DND-41 (cell line): ENCODE data around the gene APEH.
"Not testable (repeated sequence)": the region's sequence is repeated elsewhere in the genome, so short reads cannot be mapped to it uniquely, and the experiment has no call there.

Source experiments
- CTCF ChIP-seq: IDR thresholded peaks from 2 replicates; pipeline ENCODE4 v1.5.1; 2012; ENCODE audit warnings: borderline replicate concordance, low read length, moderate library complexity, mild to moderate bottlenecking; ENCODE audit not compliant: poor library complexity, severe bottlenecking; ENCODE audit errors: extremely low read depth
- EZH2 ChIP-seq: IDR thresholded peaks from 3 replicates; pipeline ENCODE4 v1.6.1; 2012; ENCODE audit warnings: borderline replicate concordance, low read depth, mild to moderate bottlenecking, moderate library complexity, low read length, inconsistent platforms; ENCODE audit not compliant: severe bottlenecking

- TF ChIP-seq CTCF, EZH2: not testable (repeated sequence)
Measured at GRCh38 chr3:49685846-49686245, 11.7 kb downstream of the APEH start.
